ENCODE results near the gene DDX25. TPM values are rescaled to one million over a fixed set of nuclear protein-coding genes. Genes with fewer than 3 reads are reported as not detected.

The DDX25 gene
- total and polyA plus RNA-seq, 5 donors = 0.05 TPM; not detected in 4

DNA sequence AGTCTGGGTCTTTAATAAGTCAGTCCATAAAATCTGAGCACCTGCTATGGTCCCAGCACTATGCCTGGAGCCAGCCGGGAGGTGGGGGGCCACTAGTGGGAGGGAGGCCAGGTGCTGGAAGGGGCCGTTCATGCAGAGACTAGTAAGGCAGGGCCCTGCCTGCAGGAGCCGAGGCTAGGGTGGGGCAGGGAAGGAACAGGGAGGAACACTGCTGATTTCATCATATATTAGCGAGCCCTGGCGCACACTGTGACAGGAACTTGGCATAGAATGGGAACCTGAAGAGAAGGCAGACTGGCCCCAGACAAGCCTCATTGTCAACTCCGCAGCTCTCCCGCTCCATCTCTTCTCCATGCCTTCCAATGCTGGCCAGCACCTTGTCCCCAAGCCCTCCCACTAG lies 48.7 kb downstream of the DDX25 start:
- Histone ChIP-seq H3K27ac (ENCODE audit: low read length) (no peak overlapping the region), H3K4me1 (ENCODE audit: control insufficient read depth, insufficient read depth, low read length) (peaks cover 6% of the 10 kb centered on the region), H3K4me3 (ENCODE audit: low read length) (no peak overlapping the region), H3K27me3 (ENCODE audit: control insufficient read depth, insufficient read depth) (no peaks in the 10 kb centered on the region), H3K9me3 (ENCODE audit: control insufficient read depth, low read length) (no peaks in the 10 kb centered on the region)
- DNase-seq (peak; percentile 65 to 90 (median 81)), ATAC-seq (peak; percentile 47 to 55)
- intact Hi-C loops (cut with DNase I) = no loop called here
- 47% methylated on average over 7 of the region's 7 CpGs for WGBS

- WGBS = 82% methylated on average over 20 of the region's 20 CpGs
- intact Hi-C loops (cut with DNase I) = no loop called here
- Histone ChIP-seq H3K9me3 (ENCODE audit: control insufficient read depth, low read length) (no peaks in the 10 kb centered on the region), H3K27ac (ENCODE audit: low read length) (no peak overlapping the region), H3K27me3 (ENCODE audit: control insufficient read depth, insufficient read depth) (no peaks in the 10 kb centered on the region), H3K4me1 (ENCODE audit: control insufficient read depth, insufficient read depth, low read length) (peaks cover 6% of the 10 kb centered on the region), H3K4me3 (ENCODE audit: low read length) (no peak overlapping the region)
- ATAC-seq = no peak
- DNase-seq = no peak
These were observed 49.2 kb downstream of the DDX25 start for GRCh38 chr11:125953401-125953935.

DNA sequence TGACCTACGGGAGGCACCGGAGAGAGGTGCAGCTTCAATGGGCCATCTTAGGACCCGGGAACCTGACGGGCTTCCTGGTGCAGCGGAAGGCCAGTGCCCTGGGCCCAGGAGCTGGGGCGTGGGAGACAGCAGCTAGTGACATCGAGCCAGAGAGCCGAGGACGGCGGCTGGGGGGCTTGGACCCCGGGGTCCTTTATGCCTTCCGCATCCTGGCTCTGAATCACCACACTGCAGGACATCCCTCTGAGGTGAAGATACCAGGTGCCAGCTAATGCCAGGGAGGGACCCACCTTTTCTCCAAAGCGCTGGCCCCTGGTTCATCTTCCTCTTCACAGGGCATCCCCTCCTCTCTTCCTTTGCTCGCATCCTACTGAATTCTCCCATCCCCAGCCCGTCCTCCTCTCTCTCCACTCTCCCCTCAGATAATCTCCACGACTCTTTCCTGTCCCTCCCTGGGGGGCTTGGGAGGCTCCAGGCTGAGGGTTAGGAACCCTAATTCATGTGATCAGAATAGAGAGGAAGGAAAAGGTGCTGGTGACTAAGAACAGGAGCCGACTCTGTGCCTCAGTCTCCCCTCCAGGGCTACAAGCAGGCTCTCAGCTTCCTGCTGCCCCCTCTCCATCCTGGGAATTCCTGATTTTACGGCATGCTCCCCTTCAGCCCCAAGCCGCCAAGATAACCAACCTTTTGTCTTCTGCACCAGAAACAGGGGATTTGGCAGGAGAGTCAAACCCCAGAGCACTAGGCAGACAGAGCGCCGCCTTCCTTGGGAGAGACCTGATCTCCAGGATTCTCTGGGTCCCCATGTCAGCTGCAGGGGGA lies 50.0 kb downstream of the DDX25 start:
- DNase-seq = peak in 1 of 3 donors; percentile 48
- H3K27ac ChIP-seq (ENCODE audit: low read length) = no peak overlapping the region
- 89% methylated on average over 21 of the region's 21 CpGs for WGBS
- H3K9me3 ChIP-seq (ENCODE audit: control insufficient read depth, low read length) = no peaks in the 10 kb centered on the region
- no peaks in the 10 kb centered on the region for H3K27me3 ChIP-seq (ENCODE audit: control insufficient read depth, insufficient read depth)
- H3K4me1 ChIP-seq (ENCODE audit: control insufficient read depth, insufficient read depth, low read length) = peaks cover 6% of the 10 kb centered on the region
- no peak for ATAC-seq
- H3K4me3 ChIP-seq (ENCODE audit: low read length) = no peak overlapping the region
- intact Hi-C loops (cut with DNase I) = no loop called here

DNA sequence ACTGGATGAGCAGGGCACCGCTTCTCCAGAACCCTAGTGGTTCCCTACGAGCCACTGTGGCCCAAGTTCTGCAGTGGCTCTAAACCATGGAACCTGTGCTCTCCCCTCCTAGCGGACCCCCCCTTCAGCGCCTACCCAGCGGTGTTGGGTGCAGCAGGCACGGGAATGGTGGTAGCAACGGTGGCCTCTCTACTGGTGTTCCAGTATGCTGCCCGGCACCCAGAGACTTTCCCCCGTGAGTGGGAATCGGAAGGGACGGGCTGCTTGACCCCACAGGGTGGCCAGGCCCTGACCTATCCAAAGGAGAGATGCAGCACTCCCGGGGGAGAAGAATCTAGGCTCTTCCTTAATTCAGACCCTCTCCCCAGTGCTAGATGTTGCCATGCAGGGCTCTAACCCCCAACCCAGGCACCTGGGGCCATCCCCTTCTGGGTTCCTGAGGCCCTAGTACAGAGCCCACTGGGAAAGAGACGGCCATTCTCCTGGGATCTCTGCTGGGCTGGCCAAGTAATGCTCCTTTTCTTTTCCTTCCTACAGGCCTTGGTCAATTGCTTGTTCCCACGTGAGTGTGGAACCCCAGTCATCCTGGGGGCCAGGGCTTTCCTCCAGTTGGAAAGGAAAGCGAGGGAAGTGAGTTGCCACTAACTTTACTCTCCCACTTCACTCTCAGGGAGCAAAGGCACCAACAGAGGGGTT lies 50.8 kb downstream of the DDX25 start:
- Histone ChIP-seq H3K27me3 (ENCODE audit: control insufficient read depth, insufficient read depth) (no peaks in the 10 kb centered on the region), H3K4me3 (ENCODE audit: low read length) (no peak overlapping the region), H3K4me1 (ENCODE audit: control insufficient read depth, insufficient read depth, low read length) (peaks cover 6% of the 10 kb centered on the region), H3K27ac (ENCODE audit: low read length) (no peak overlapping the region), H3K9me3 (ENCODE audit: control insufficient read depth, low read length) (no peaks in the 10 kb centered on the region)
- DNase-seq = peak in 1 of 3 donors; percentile 40
- WGBS = 91% methylated on average over 15 of the region's 15 CpGs
- no peak for ATAC-seq
- intact Hi-C loops (cut with DNase I) = no loop called here

- H3K27me3 ChIP-seq (ENCODE audit: control insufficient read depth, insufficient read depth) = no peaks in the 10 kb centered on the region
- 93% methylated on average over 2 of the region's 2 CpGs for WGBS
- intact Hi-C loops (cut with DNase I) = no loop called here
- peaks cover 6% of the 10 kb centered on the region for H3K4me1 ChIP-seq (ENCODE audit: control insufficient read depth, insufficient read depth, low read length)
- no peak for DNase-seq
- no peak overlapping the region for H3K4me3 ChIP-seq (ENCODE audit: low read length)
- H3K27ac ChIP-seq (ENCODE audit: low read length) = peak overlapping the region; percentile 45
- H3K9me3 ChIP-seq (ENCODE audit: control insufficient read depth, low read length) = no peaks in the 10 kb centered on the region
- no peak for ATAC-seq
These were observed 51.5 kb downstream of the DDX25 start for GRCh38 chr11:125955856-125956255.

- peak; percentile 83 to 85 for ATAC-seq
- peaks cover 2% of the 10 kb centered on the region for H3K4me1 ChIP-seq (ENCODE audit: control insufficient read depth, insufficient read depth, low read length)
- intact Hi-C loops (cut with DNase I) = no loop called here
- no peaks in the 10 kb centered on the region for H3K27me3 ChIP-seq (ENCODE audit: control insufficient read depth, insufficient read depth)
- no peak overlapping the region for H3K4me3 ChIP-seq (ENCODE audit: low read length)
- WGBS = 58% methylated on average over 22 of the region's 22 CpGs
- peak; percentile 83 to 91 (median 88) for DNase-seq
- H3K9me3 ChIP-seq (ENCODE audit: control insufficient read depth, low read length) = peaks cover under 1% of the 10 kb centered on the region
- peak overlapping the region; percentile 45 for H3K27ac ChIP-seq (ENCODE audit: low read length)
These were observed 52.3 kb downstream of the DDX25 start for GRCh38 chr11:125956391-125957134.

DNA sequence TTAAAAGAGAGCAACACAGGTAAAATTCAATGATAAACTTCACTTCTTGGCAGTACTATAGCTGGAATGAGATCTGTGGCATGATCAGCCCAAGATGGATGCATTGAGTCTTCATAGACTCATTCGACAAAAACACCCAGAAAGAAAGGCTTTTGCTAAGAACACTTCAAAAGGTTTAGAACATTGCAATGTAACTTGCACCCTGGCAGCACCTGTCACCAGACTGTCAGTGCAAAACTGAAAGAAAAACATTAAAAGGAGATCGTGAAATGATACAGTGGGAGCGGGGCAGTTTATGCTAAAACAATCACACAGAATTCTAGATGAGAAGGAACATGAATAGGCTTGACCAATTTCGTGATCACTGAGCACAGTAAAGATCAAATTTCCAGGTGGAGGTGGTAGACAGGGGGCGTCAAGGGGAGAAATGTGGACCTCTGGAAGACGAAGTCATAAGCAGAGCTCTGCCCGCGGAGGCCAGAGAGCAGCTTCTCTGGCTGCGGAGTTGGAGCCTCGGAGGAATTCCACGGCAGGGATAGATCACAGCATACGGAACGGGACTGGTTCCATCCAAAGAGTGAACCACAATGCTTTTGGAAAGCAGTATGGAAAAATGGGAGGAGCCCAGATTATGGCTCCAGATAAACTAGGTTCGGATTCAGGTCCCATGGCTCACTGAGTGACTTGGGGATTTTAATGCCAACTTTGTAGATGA lies 53.5 kb downstream of the DDX25 start:
- Histone ChIP-seq H3K27ac (ENCODE audit: low read length) (no peak overlapping the region), H3K9me3 (ENCODE audit: control insufficient read depth, low read length) (peaks cover 2% of the 10 kb centered on the region), H3K4me3 (ENCODE audit: low read length) (no peak overlapping the region), H3K27me3 (ENCODE audit: control insufficient read depth, insufficient read depth) (no peaks in the 10 kb centered on the region), H3K4me1 (ENCODE audit: control insufficient read depth, insufficient read depth, low read length) (no peaks in the 10 kb centered on the region)
- no peak for ATAC-seq
- intact Hi-C loops (cut with DNase I) = no loop called here
- DNase-seq = no peak
- WGBS = 85% methylated on average over 14 of the region's 14 CpGs

GRCh38 chr11:125958872-125959400 lies 54.6 kb downstream of the DDX25 start:
- intact Hi-C loops (cut with DNase I) = no loop called here
- H3K4me3 ChIP-seq (ENCODE audit: low read length) = no peak overlapping the region
- no peak for ATAC-seq

DNA sequence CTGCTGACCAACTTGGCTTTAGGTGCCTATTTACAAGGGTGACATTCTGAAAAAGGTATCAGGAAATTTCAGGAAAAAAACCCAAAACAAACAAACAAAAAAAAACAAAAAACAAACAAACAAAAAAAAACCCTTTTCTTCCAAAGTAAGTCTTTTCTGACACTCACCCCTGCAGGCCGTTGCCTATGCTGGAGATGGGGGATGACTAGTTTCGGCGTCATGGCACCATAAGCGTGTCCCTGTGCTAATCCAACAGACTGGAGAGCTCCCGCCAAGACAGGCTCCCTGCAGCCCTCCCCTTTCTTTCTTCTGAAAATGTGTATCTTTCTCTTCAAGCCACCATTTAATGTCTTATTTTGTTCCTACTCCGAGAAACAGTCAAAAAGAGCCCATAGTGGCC lies 55.2 kb downstream of the DDX25 start:
- no peaks in the 10 kb centered on the region for H3K27me3 ChIP-seq (ENCODE audit: control insufficient read depth, insufficient read depth)
- intact Hi-C loops (cut with DNase I) = no loop called here
- no peak for ATAC-seq
- no peak for DNase-seq
- no peaks in the 10 kb centered on the region for H3K4me1 ChIP-seq (ENCODE audit: control insufficient read depth, insufficient read depth, low read length)
- peaks cover 2% of the 10 kb centered on the region for H3K9me3 ChIP-seq (ENCODE audit: control insufficient read depth, low read length)
- no peak overlapping the region for H3K27ac ChIP-seq (ENCODE audit: low read length)
- whole genome bisulfite sequencing = 93% methylated on average over 6 of the region's 6 CpGs
- H3K4me3 ChIP-seq (ENCODE audit: low read length) = no peak overlapping the region

More at GRCh38 chr11:125958872-125959400, 54.6 kb downstream of the DDX25 start:
- Histone ChIP-seq H3K27me3 (ENCODE audit: control insufficient read depth, insufficient read depth) (no peaks in the 10 kb centered on the region), H3K27ac (ENCODE audit: low read length) (no peak overlapping the region), H3K4me1 (ENCODE audit: control insufficient read depth, insufficient read depth, low read length) (no peaks in the 10 kb centered on the region), H3K9me3 (ENCODE audit: control insufficient read depth, low read length) (peaks cover 2% of the 10 kb centered on the region)
- WGBS = 89% methylated on average over 4 of the region's 4 CpGs
- DNase-seq = no peak

DNA sequence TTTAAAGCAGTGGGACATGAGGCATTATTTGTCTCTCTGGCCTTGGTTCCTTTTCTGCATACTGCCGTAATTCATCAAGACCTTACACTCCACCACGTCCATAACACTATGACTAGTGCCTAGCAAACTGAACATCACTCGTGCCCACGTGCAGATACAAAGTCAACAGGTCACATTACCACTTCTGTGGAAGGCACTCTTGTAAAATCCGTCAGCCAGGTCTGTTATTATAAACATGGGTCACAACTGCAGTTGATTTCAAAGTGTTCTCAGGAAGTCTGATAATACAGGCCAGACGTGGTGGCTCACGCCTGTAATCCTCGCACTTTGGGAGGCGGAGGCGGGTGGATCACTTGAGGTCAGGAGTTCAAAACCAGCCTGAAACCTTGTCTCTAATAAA lies 55.6 kb downstream of the DDX25 start:
- intact Hi-C loops (cut with DNase I) = no loop called here

More for the DNA sequence above, 55.6 kb downstream of the DDX25 start:
- Histone ChIP-seq H3K4me1 (ENCODE audit: control insufficient read depth, insufficient read depth, low read length) (no peaks in the 10 kb centered on the region), H3K4me3 (ENCODE audit: low read length) (no peak overlapping the region), H3K27ac (ENCODE audit: low read length) (no peak overlapping the region), H3K9me3 (ENCODE audit: control insufficient read depth, low read length) (peaks cover 2% of the 10 kb centered on the region), H3K27me3 (ENCODE audit: control insufficient read depth, insufficient read depth) (no peaks in the 10 kb centered on the region)
- no peak for ATAC-seq
- no peak for DNase-seq
- WGBS = 90% methylated on average over 10 of the region's 10 CpGs

Data from right cardiac atrium (tissue), 5 donors.